Adrenal gland (tissue), 12 donors: ENCODE data around the gene SPRR3. TPM values are rescaled to one million over a fixed set of nuclear protein-coding genes. Genes with fewer than 3 reads are reported as not detected.

Source experiments
- DNase-seq, 7 donors: peaks; one replicate each; pipeline ENCODE4 v3.0.0-alpha.2; 2019 to 2020
- H3K27ac ChIP-seq, 5 donors: fragments of 200-600 bp; sonication (generic) in 4 of 5; 1 replicate in 3 of 5; 2 replicates in 2 of 5; pipeline versions ENCODE4 v1.5.1 to v1.8.0; 2016 to 2020; ENCODE audit warnings: mild to moderate bottlenecking in 1 of 5
- H3K27me3 ChIP-seq: fragments of 200-600 bp; 2 replicates; pipeline ENCODE4 v1.8.0; 2021
- H3K36me3 ChIP-seq, 2 donors: fragments of 200-600 bp; replicated peaks in 1 of 2; 1 replicate in 1 of 2; 2 replicates in 1 of 2; pipeline versions ENCODE4 v1.5.1 to v1.8.0; 2018 to 2022
- H3K4me1 ChIP-seq, 2 donors: fragments of 200-600 bp; replicated peaks in 1 of 2; 1 replicate in 1 of 2; 2 replicates in 1 of 2; pipeline versions ENCODE4 v1.5.1 to v1.8.0; 2018 to 2021
- H3K4me3 ChIP-seq, 4 donors: fragments of 200-600 bp; sonication (generic) in 3 of 4; one replicate each; pipeline ENCODE4 v1.5.1; 2016 to 2018
- H3K9me3 ChIP-seq, 3 donors: fragments of 200-600 bp; sonication (generic) in 1 of 3; replicated peaks in 1 of 3; 1 replicate in 2 of 3; 2 replicates in 1 of 3; pipeline versions ENCODE4 v1.5.1 to v1.8.0; 2016 to 2021
- CTCF ChIP-seq, 6 experiments: fragments of 450-650 bp in 4 of 6; fragments of 200-600 bp in 2 of 6; sonication (generic) in 1 of 6; IDR thresholded peaks; 1 replicate in 5 of 6; 2 replicates in 1 of 6; pipeline versions ENCODE4 v1.5.1 to v1.8.0; 2016 to 2021; ENCODE audit warnings: antibody characterized with exemption in 6 of 6, mild to moderate bottlenecking in 2 of 6, moderate library complexity in 1 of 6
- POLR2A ChIP-seq, 2 donors: fragments of 450-650 bp; IDR thresholded peaks; one replicate each; pipeline ENCODE4 v1.6.1; 2017; ENCODE audit warnings: antibody characterized with exemption in 2 of 2, mild to moderate bottlenecking in 2 of 2, moderate library complexity in 1 of 2
- WGBS, 4 donors: extraction: QIAGEN DNeasy Blood & Tissue Kit in 2 of 4; methylation state at CpG; one replicate each; pipeline versions ENCODE4 v1.1.5 to v1.1.7; 2013 to 2017; 5-methylcytosine and 5-hydroxymethylcytosine counted together
- intact Hi-C, 2 donors: fragments of 100-400 bp; cut with DNase I; formaldehyde crosslinking; loops; one replicate each; pipeline versions ENCODE4 v1.14.1 to v1.15.0; 2022 to 2023
- polyA plus RNA-seq, 3 donors: library from polyadenylated mRNA; stranded (reverse); fragments of 200-250 nt in 2 of 3; fragments of 350-450 nt in 1 of 3; fragmentation: Illumina TruSeq in 1 of 3; extraction: RNeasy Lipid Tissue Mini Kit (QIAGEN cat#74804) in 1 of 3; gene quantifications; one replicate each; pipeline ENCODE4 v1.2.3, GENCODE V29; 2013 to 2014
- total RNA-seq, 9 donors: library from RNA; depleted of rRNA in 4 of 9; stranded (reverse); fragments of >200 nt in 4 of 9; fragments of 120-200 nt in 1 of 9; fragmentation: NEBNext Ultra II Directional in 1 of 9; extraction: Animal tissue kit (Norgen Biotek cat#: 25700) in 1 of 9; gene quantifications; one replicate each; pipeline versions ENCODE4 v1.1.0 to v1.2.4, GENCODE V29; 2013 to 2023
- donor health status: healthy with polysubstance abuse.
- donor health status: Bipolar disorder and iron deficiency.
- donor health status: DM: yes; HTN: yes; CAD: no.
- donor health status: DM: no; HTN: no; CAD: no.
- donor health status: DM: no; HTN: no; CAD: no.
- donor health status: DM: yes; HTN: yes; CAD: no.

SPRR3 gene
- total and polyA plus RNA-seq, 12 donors: 0.67 to 6.1 (median 2.5) TPM; not detected in 8

- H3K27ac ChIP-seq: no peak overlapping the region
- H3K4me3 ChIP-seq: no peak overlapping the region
- no peak for DNase-seq
- WGBS, 4 donors: 64 to 94% (median 86%) methylated on average over 2 of the region's 2 CpGs
- no peaks in the 10 kb centered on the region for H3K27me3 ChIP-seq
- H3K9me3 ChIP-seq: no peaks in the 10 kb centered on the region
- TF ChIP-seq POLR2A (IDR thresholded peaks at IDR 0.05) (no peak), CTCF (IDR thresholded peaks at IDR 0.05) (no peak)
- intact Hi-C loops: no loop called here
- no peaks in the 10 kb centered on the region for H3K36me3 ChIP-seq
- H3K4me1 ChIP-seq: no peaks in the 10 kb centered on the region
Measured at GRCh38 chr1:152962876-152963415, 38.6 kb upstream of the SPRR3 start.

- no peak for DNase-seq
- Histone ChIP-seq H3K27me3 (no peaks in the 10 kb centered on the region), H3K4me1 (no peaks in the 10 kb centered on the region), H3K9me3 (no peaks in the 10 kb centered on the region), H3K36me3 (no peaks in the 10 kb centered on the region), H3K4me3 (no peak overlapping the region), H3K27ac (no peak overlapping the region)
- WGBS, 4 donors: 74 to 92% (median 84%) methylated on average over 1 of the region's 1 CpG
- intact Hi-C loops: no loop called here
- TF ChIP-seq POLR2A (IDR thresholded peaks at IDR 0.05) (no peak), CTCF (IDR thresholded peaks at IDR 0.05) (no peak)
Measured at GRCh38 chr1:152964536-152964935, 37.0 kb upstream of the SPRR3 start.

- Histone ChIP-seq H3K27me3 (no peaks in the 10 kb centered on the region), H3K27ac (no peak overlapping the region), H3K4me3 (no peak overlapping the region), H3K36me3 (no peaks in the 10 kb centered on the region), H3K4me1 (no peaks in the 10 kb centered on the region), H3K9me3 (no peaks in the 10 kb centered on the region)
- TF ChIP-seq POLR2A (IDR thresholded peaks at IDR 0.05) (no peak), CTCF (IDR thresholded peaks at IDR 0.05) (no peak)
- no peak for DNase-seq
- intact Hi-C loops: no loop called here
- WGBS, 4 donors: 79 to 83% (median 81%) methylated on average over 4 of the region's 4 CpGs
Measured at GRCh38 chr1:152965853-152966252, 35.7 kb upstream of the SPRR3 start.

- intact Hi-C loops: no loop called here
- 69 to 79% (median 77%) methylated on average over 6 to 7 of the region's 7 CpGs for WGBS, 4 donors
- Histone ChIP-seq H3K9me3 (no peaks in the 10 kb centered on the region), H3K4me1 (no peaks in the 10 kb centered on the region), H3K27ac (no peak overlapping the region), H3K4me3 (no peak overlapping the region), H3K27me3 (no peaks in the 10 kb centered on the region), H3K36me3 (no peaks in the 10 kb centered on the region)
- no peak for DNase-seq
- TF ChIP-seq POLR2A (IDR thresholded peaks at IDR 0.05) (no peak), CTCF (IDR thresholded peaks at IDR 0.05) (no peak)
Measured at GRCh38 chr1:152967201-152967600, 34.3 kb upstream of the SPRR3 start.
